Mesendoderm (in vitro differentiated cells): ENCODE results near the gene CITED1.
A peak's percentile ranks its signal among the peaks of the same experiment; 100 is the strongest.

Experiments used
- DNase-seq: peaks from one replicate; pipeline ENCODE4 v3.0.0; 2013
- H2AK5ac ChIP-seq: 2 replicates; pipeline ENCODE4 v1.6.1; 2013; ENCODE audit warnings: low read length, inconsistent platforms
- H2BK120ac ChIP-seq: 2 replicates; pipeline ENCODE4 v1.6.1; 2013; ENCODE audit warnings: low read depth, mild to moderate bottlenecking, low read length, moderate library complexity, mixed read lengths
- H2BK15ac ChIP-seq: replicated peaks from 2 replicates; pipeline ENCODE4 v1.6.1; 2013; ENCODE audit warnings: low read depth, mild to moderate bottlenecking, moderate library complexity
- H2BK5ac ChIP-seq: 2 replicates; pipeline ENCODE4 v1.6.1; 2013; ENCODE audit warnings: low read length, inconsistent platforms
- H3K18ac ChIP-seq: 2 replicates; pipeline ENCODE4 v1.6.1; 2013; ENCODE audit warnings: mild to moderate bottlenecking, low read length, mixed read lengths
- H3K23ac ChIP-seq: one replicate; pipeline ENCODE4 v1.6.1; 2013; ENCODE audit warnings: low read length
- H3K27ac ChIP-seq: 2 replicates; pipeline ENCODE4 v1.5.1; 2013; ENCODE audit warnings: low read depth, mild to moderate bottlenecking, inconsistent platforms, low read length, moderate library complexity
- H3K27me3 ChIP-seq: 2 replicates; pipeline ENCODE4 v1.6.1; 2013; ENCODE audit warnings: low read length, control low read depth, mild to moderate bottlenecking, inconsistent platforms; ENCODE audit not compliant: insufficient read depth, poor library complexity
- H3K36me3 ChIP-seq: 2 replicates; pipeline ENCODE4 v1.6.1; 2013; ENCODE audit warnings: low read length, inconsistent platforms; ENCODE audit not compliant: control insufficient read depth, insufficient read depth
- H3K4ac ChIP-seq: one replicate; pipeline ENCODE4 v1.6.1; 2013; ENCODE audit warnings: low read depth, mild to moderate bottlenecking, low read length, moderate library complexity
- H3K4me1 ChIP-seq: 2 replicates; pipeline ENCODE4 v1.6.1; 2013; ENCODE audit warnings: low read depth, low read length, inconsistent platforms; ENCODE audit not compliant: control insufficient read depth
- H3K4me2 ChIP-seq: 2 replicates; pipeline ENCODE4 v1.6.1; 2013; ENCODE audit warnings: low read length
- H3K4me3 ChIP-seq: 2 replicates; pipeline ENCODE4 v1.5.1; 2013; ENCODE audit warnings: mild to moderate bottlenecking, low read length
- H3K56ac ChIP-seq: one replicate; pipeline ENCODE4 v1.6.1; 2013; ENCODE audit warnings: low read length
- H3K79me1 ChIP-seq: 2 replicates; pipeline ENCODE4 v1.6.1; 2013; ENCODE audit warnings: low read length, inconsistent platforms
- H3K79me2 ChIP-seq: 2 replicates; pipeline ENCODE4 v1.6.1; 2013; ENCODE audit warnings: mild to moderate bottlenecking, low read length; ENCODE audit not compliant: control insufficient read depth, insufficient read depth
- H3K9ac ChIP-seq: 2 replicates; pipeline ENCODE4 v1.6.1; 2013; ENCODE audit warnings: low read length, inconsistent platforms
- H4K5ac ChIP-seq: one replicate; pipeline ENCODE4 v1.6.1; 2013; ENCODE audit warnings: low read length
- H4K8ac ChIP-seq: one replicate; pipeline ENCODE4 v1.6.1; 2013; ENCODE audit warnings: low read depth, mild to moderate bottlenecking, control low read depth, low read length, moderate library complexity
- WGBS: extraction: QIAGEN DNeasy Blood & Tissue Kit; methylation state at CpG from one replicate; pipeline ENCODE4 v1.1.7; 2013; ENCODE audit warnings: low lambda C conversion rate, missing lambda C conversion rate; ENCODE audit not compliant: insufficient coverage; ENCODE audit errors: extremely low coverage; 5-methylcytosine and 5-hydroxymethylcytosine counted together

The CITED1 gene

DNA sequence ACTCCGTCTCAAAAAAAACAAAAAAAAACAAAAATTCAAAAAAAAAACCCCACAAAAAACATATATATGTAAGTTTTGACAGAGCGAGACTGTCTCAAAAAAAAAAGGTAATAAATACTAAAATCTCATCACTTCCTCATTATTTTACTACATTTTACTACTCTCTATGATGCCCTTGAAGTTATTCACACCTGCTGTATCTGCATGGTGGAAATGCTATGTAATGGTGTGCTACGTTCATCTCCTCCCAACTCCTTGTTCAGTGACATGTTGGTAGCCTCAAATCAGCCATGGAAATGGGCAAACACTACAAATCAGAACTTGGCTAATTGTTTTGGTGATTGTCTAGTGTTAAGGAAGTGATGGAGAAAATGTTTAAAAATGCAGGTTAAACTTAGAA lies 40.5 kb downstream of the CITED1 start:
- no CpG with 5 or more reads among the region's 3 CpGs for WGBS
- Histone ChIP-seq H3K36me3 (no peaks in the 10 kb centered on the region), H3K4me1 (no peaks in the 10 kb centered on the region), H3K23ac (no peak overlapping the region), H3K18ac (no peak overlapping the region), H2BK15ac (no peak overlapping the region), H3K4me2 (no peak overlapping the region), H3K9ac (no peak overlapping the region), H3K27me3 (no peaks in the 10 kb centered on the region), H4K8ac (no peak overlapping the region), H2BK120ac (no peak overlapping the region), H2AK5ac (no peak overlapping the region), H3K79me2 (no peaks in the 10 kb centered on the region), H3K4me3 (no peak overlapping the region), H3K79me1 (no peaks in the 10 kb centered on the region), H2BK5ac (no peak overlapping the region), H4K5ac (no peak overlapping the region), H3K56ac (no peak overlapping the region), H3K4ac (no peak overlapping the region), H3K27ac (no peak overlapping the region)
- DNase-seq = no peak

DNA sequence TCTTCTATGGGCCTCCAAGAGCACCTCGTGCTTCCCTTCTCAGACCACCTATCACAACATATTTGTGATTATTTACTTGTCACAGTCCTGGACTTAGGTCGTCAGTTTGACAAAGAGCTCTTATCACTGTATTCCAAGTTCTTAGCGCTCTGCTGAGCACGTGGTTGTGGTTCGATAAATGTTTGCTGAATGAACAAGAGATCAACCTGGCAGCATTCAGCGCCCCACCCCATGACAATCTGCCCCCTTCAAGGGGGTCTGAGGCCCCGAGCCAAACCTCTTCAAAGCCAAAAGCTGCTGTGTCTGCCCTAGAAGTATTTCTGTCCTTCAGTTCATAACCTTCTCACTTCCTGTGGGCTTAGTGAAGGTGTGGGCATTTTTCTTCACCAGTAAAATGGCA lies 43.6 kb downstream of the CITED1 start:
- Histone ChIP-seq H3K4me2 (no peak overlapping the region), H3K79me2 (no peaks in the 10 kb centered on the region), H3K27me3 (no peaks in the 10 kb centered on the region), H4K8ac (no peak overlapping the region), H3K36me3 (no peaks in the 10 kb centered on the region), H2BK5ac (no peak overlapping the region), H3K4me1 (no peaks in the 10 kb centered on the region), H3K56ac (no peak overlapping the region), H3K4me3 (no peak overlapping the region), H2AK5ac (no peak overlapping the region), H2BK120ac (no peak overlapping the region), H3K79me1 (no peaks in the 10 kb centered on the region), H2BK15ac (no peak overlapping the region), H3K4ac (no peak overlapping the region), H3K18ac (no peak overlapping the region), H3K9ac (no peak overlapping the region), H3K27ac (no peak overlapping the region), H3K23ac (no peak overlapping the region), H4K5ac (no peak overlapping the region)
- WGBS = no CpG with 5 or more reads among the region's 7 CpGs
- no peak for DNase-seq

DNA sequence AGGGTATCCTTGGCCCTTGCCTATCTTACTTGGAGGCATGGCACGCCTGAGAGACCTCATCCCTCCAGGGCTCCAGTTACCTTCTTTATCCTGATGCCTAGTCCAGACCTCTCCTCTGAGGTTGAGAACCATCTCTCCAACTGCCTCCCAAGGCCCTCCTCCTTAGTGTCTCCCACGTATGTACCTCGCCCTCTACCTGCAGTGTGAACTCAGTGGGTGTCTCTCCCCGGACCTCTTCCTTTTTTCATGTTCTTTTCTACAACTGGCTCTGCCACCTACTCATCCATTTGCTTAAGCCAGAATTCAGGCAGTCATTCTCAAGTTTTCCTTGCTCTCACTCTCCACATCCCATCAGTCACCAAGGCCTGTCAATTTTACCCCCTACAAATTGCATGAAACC lies 45.3 kb downstream of the CITED1 start:
- Histone ChIP-seq H4K5ac (no peak overlapping the region), H3K18ac (no peak overlapping the region), H3K4me2 (no peak overlapping the region), H3K4ac (no peak overlapping the region), H3K79me1 (no peaks in the 10 kb centered on the region), H3K4me1 (no peaks in the 10 kb centered on the region), H3K27ac (no peak overlapping the region), H2AK5ac (no peak overlapping the region), H3K23ac (no peak overlapping the region), H3K79me2 (no peaks in the 10 kb centered on the region), H3K9ac (no peak overlapping the region), H3K36me3 (no peaks in the 10 kb centered on the region), H2BK120ac (no peak overlapping the region), H3K56ac (no peak overlapping the region), H3K4me3 (no peak overlapping the region), H3K27me3 (no peaks in the 10 kb centered on the region), H2BK15ac (no peak overlapping the region), H4K8ac (no peak overlapping the region), H2BK5ac (no peak overlapping the region)
- no CpG with 5 or more reads among the region's 4 CpGs for WGBS
- no peak for DNase-seq

DNA sequence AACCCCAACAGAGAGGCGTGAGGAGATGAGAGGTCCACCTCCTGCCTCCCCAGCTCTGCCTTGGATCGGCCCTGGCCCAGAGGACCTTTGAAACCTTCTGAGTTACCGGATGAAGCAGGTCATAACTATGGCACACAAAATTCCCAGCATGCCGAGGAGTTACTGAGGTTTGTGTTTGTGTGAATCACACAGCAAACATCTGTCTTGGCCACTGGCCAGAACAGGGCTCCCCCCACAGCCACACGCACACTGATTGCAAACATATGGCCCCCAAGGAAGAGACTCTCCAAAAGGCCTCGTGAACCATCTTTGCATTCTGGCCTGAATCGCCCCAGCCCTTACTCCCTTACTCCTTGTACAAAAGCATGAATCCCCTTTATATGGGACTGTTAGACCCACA lies 47.5 kb downstream of the CITED1 start:
- DNase-seq = no peak
- Histone ChIP-seq H3K27me3 (no peaks in the 10 kb centered on the region), H3K4ac (no peak overlapping the region), H3K56ac (no peak overlapping the region), H3K18ac (no peak overlapping the region), H3K79me2 (no peaks in the 10 kb centered on the region), H2BK15ac (no peak overlapping the region), H3K9ac (no peak overlapping the region), H4K8ac (no peak overlapping the region), H3K23ac (no peak overlapping the region), H3K4me2 (no peak overlapping the region), H2AK5ac (no peak overlapping the region), H3K36me3 (no peaks in the 10 kb centered on the region), H3K4me1 (no peaks in the 10 kb centered on the region), H3K27ac (no peak overlapping the region), H4K5ac (no peak overlapping the region), H2BK120ac (no peak overlapping the region), H2BK5ac (no peak overlapping the region), H3K79me1 (no peaks in the 10 kb centered on the region), H3K4me3 (no peak overlapping the region)
- WGBS = no CpG with 5 or more reads among the region's 7 CpGs

DNA sequence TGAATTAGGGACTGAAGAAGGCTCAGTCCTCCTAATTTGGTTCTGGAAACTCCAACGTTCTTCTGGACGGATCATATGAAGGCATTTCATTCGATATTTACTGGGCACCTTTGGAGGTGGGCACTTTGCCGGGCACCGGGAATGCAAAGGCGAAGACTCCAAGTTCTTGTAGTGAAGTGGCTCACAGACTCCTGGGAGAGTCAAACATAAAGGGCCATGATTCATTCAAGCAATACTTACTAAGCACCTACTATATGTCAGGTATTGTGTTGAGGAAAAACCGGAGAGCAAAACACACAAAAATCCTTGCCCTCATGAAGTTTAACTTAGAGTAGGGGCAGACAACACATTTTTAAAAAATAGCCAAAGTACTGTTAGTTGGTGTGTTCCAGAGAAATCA lies 49.9 kb downstream of the CITED1 start:
- H3K56ac ChIP-seq = peak overlapping the region; percentile 29
- H3K23ac ChIP-seq = no peak overlapping the region
- no peak overlapping the region for H4K5ac ChIP-seq
- no peak overlapping the region for H2BK15ac ChIP-seq
- H3K4me1 ChIP-seq = no peaks in the 10 kb centered on the region
- no CpG with 5 or more reads among the region's 7 CpGs for WGBS
- no peak overlapping the region for H2BK5ac ChIP-seq
- H3K4ac ChIP-seq = no peak overlapping the region
- H3K27ac ChIP-seq = no peak overlapping the region
- no peaks in the 10 kb centered on the region for H3K27me3 ChIP-seq
- no peaks in the 10 kb centered on the region for H3K36me3 ChIP-seq
- H2AK5ac ChIP-seq = no peak overlapping the region
- no peak overlapping the region for H3K4me3 ChIP-seq
- no peaks in the 10 kb centered on the region for H3K79me2 ChIP-seq
- no peak overlapping the region for H2BK120ac ChIP-seq
- no peaks in the 10 kb centered on the region for H3K79me1 ChIP-seq
- H3K9ac ChIP-seq = no peak overlapping the region
- no peak overlapping the region for H3K4me2 ChIP-seq
- no peak overlapping the region for H3K18ac ChIP-seq
- no peak overlapping the region for H4K8ac ChIP-seq
- no peak for DNase-seq

DNA sequence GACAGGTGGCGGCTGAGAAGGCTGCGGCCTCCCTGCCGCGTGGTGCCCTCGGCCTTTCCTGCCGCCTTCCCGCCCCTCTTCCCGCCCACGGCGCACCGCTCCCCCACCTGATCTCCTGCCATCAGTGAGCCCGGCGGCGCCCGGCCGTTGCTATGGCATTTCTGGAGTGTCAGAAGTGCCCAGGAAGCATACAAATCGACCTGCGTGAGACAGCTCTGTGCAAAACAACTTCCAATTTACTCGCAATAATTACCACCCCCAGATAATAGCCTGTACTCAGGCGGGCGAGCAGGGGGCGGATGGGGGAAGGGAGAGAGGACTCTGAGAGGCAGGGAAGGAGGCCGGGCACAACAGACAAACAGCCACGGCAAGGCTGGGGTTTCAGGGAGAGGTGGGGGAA lies 50.3 kb downstream of the CITED1 start:
- Histone ChIP-seq H4K8ac (no peak overlapping the region), H3K4me3 (no peak overlapping the region), H2BK120ac (no peak overlapping the region), H3K79me2 (no peaks in the 10 kb centered on the region), H3K18ac (no peak overlapping the region), H2AK5ac (no peak overlapping the region), H3K4ac (no peak overlapping the region), H2BK5ac (no peak overlapping the region), H3K23ac (no peak overlapping the region), H2BK15ac (no peak overlapping the region), H3K36me3 (no peaks in the 10 kb centered on the region), H4K5ac (no peak overlapping the region), H3K4me2 (peak overlapping the region; percentile 25), H3K27ac (no peak overlapping the region), H3K79me1 (no peaks in the 10 kb centered on the region), H3K27me3 (no peaks in the 10 kb centered on the region), H3K4me1 (no peaks in the 10 kb centered on the region), H3K56ac (peak overlapping the region; percentile 29), H3K9ac (no peak overlapping the region)
- no CpG with 5 or more reads among the region's 24 CpGs for WGBS
- no peak for DNase-seq
